GM12878 (cell line): ENCODE measurements around the gene SUSD5. TPM values are rescaled to one million over a fixed set of nuclear protein-coding genes. Genes with fewer than 3 reads are reported as not detected.

ENCODE experiments used
- ATAC-seq: fragments of 200-7000 bp; cut with Tn5 transposase; 3 replicates; pipeline ENCODE4 v1.9.1; 2020; ENCODE audit warnings: mild to moderate bottlenecking, moderate library complexity
- BruUV-seq: library from RNA; stranded (reverse); fragments of 400-500 nt; replicated peaks from 2 replicates; lab custom pipeline; 2021; lab: Mats Ljungman, UMichigan
- CTCF ChIA-PET: fragments of 300-600 bp; sonication (Branson Sonifier 250); formaldehyde crosslinking; extraction: SDS; loops from one replicate; lab custom pipeline; 2021; ENCODE audit warnings: inconsistent platforms; lab: Yijun Ruan, JAX
- POLR2A ChIA-PET: fragments of 350-600 bp; formaldehyde crosslinking; extraction: SDS; loops from one replicate; lab custom pipeline; 2021; ENCODE audit warnings: inconsistent platforms; lab: Charles Lee
- RAD21 ChIA-PET: fragments of 300-600 bp; sonication (Branson Sonifier 250); formaldehyde crosslinking; loops from one replicate; lab custom pipeline; 2023; ENCODE audit warnings: antibody characterized with exemption; ENCODE audit not compliant: unreplicated experiment; lab: Charles Lee
- SMC1A ChIA-PET: fragments of 300-600 bp; sonication (Branson Sonifier 250); formaldehyde crosslinking; loops from one replicate; lab custom pipeline; 2023; ENCODE audit not compliant: unreplicated experiment, uncharacterized antibody; lab: Charles Lee
- DNase-seq: peaks from one replicate; pipeline ENCODE4 v3.0.0-alpha.2; 2011; ENCODE audit warnings: low read depth, low spot score
- FAIRE-seq: peaks from 3 replicates; lab custom pipeline; 2011; peaks lifted over from hg19 to GRCh38; lab: Jason Lieb, UNC
- H2AFZ ChIP-seq: 2 replicates; pipeline ENCODE4 v1.6.0; 2011; ENCODE audit warnings: low read depth, low read length, control low read depth; ENCODE audit not compliant: control insufficient read depth
- H3K27ac ChIP-seq: 2 replicates; pipeline ENCODE4 v1.5.1; 2011; ENCODE audit warnings: control low read depth; ENCODE audit not compliant: control insufficient read depth, insufficient read depth
- H3K27me3 ChIP-seq, 2 experiments: replicated peaks in 1 of 2; 2 replicates each; pipeline versions ENCODE4 v1.6.0 to v1.6.1; 2011; ENCODE audit warnings: low read length in 1 of 2; ENCODE audit not compliant: control insufficient read depth in 2 of 2, insufficient read depth in 2 of 2
- H3K36me3 ChIP-seq, 2 experiments: 2 replicates each; pipeline ENCODE4 v1.5.1; 2011; ENCODE audit warnings: low read length in 1 of 2; ENCODE audit not compliant: control insufficient read depth in 2 of 2, insufficient read depth in 2 of 2
- H3K4me1 ChIP-seq: 2 replicates; pipeline ENCODE4 v1.6.1; 2011; ENCODE audit warnings: mild to moderate bottlenecking, low read length, moderate library complexity, mixed read lengths; ENCODE audit not compliant: control insufficient read depth, insufficient read depth
- H3K4me2 ChIP-seq: 2 replicates; pipeline ENCODE4 v1.6.0; 2011; ENCODE audit warnings: control low read depth; ENCODE audit not compliant: control insufficient read depth, insufficient read depth
- H3K4me3 ChIP-seq: fragments of 200-600 bp; sonication (generic); 2 replicates; pipeline ENCODE4 v1.5.1; 2016
- H3K79me2 ChIP-seq: 2 replicates; pipeline ENCODE4 v1.6.0; 2011; ENCODE audit warnings: low read length; ENCODE audit not compliant: control insufficient read depth, insufficient read depth
- H3K9ac ChIP-seq: 2 replicates; pipeline ENCODE4 v1.8.0; 2011; ENCODE audit warnings: low read length, control low read depth, mixed read lengths; ENCODE audit not compliant: control insufficient read depth, insufficient read depth
- H3K9me3 ChIP-seq: replicated peaks from 3 replicates; pipeline ENCODE4 v1.5.1; 2011; ENCODE audit warnings: mild to moderate bottlenecking, low read length; ENCODE audit not compliant: control insufficient read depth, insufficient read depth
- H4K20me1 ChIP-seq: 2 replicates; pipeline ENCODE4 v1.6.0; 2011; ENCODE audit not compliant: control insufficient read depth, insufficient read depth
- ESRRA ChIP-seq: IDR thresholded peaks from 2 replicates; pipeline ENCODE4 v1.6.1; 2012; ENCODE audit warnings: mild to moderate bottlenecking, low read length, improper control_type of control experiment
- NFYA ChIP-seq: IDR thresholded peaks from 2 replicates; pipeline ENCODE4 v1.6.1; 2011; ENCODE audit warnings: low read depth, mild to moderate bottlenecking, low read length, improper control_type of control experiment, borderline replicate concordance
- POLR2AphosphoS2 ChIP-seq: IDR thresholded peaks from 2 replicates; pipeline ENCODE4 v1.6.1; 2011; ENCODE audit warnings: low read depth, mild to moderate bottlenecking, low read length, improper control_type of control experiment, moderate library complexity
- SMC3 ChIP-seq: IDR thresholded peaks from 2 replicates; pipeline ENCODE4 v1.6.1; 2011; ENCODE audit warnings: low read length, improper control_type of control experiment, borderline replicate concordance
- STAT3 ChIP-seq: IDR thresholded peaks from 2 replicates; pipeline ENCODE4 v1.6.1; 2011; ENCODE audit warnings: low read depth, low read length, improper control_type of control experiment
- TAF1 ChIP-seq: IDR thresholded peaks from 2 replicates; pipeline ENCODE4 v1.6.1; 2011; ENCODE audit warnings: mild to moderate bottlenecking, low read depth, low read length, borderline replicate concordance
- TCF12 ChIP-seq: IDR thresholded peaks from 2 replicates; pipeline ENCODE4 v1.6.1; 2011; ENCODE audit warnings: low read depth, mild to moderate bottlenecking, low read length
- YY1 ChIP-seq: IDR thresholded peaks from 2 replicates; pipeline ENCODE4 v1.6.1; 2011; ENCODE audit warnings: low read depth, mild to moderate bottlenecking, low read length
- WGBS: methylation state at CpG from one replicate; pipeline ENCODE4 v1.1.6; 2016; ENCODE audit warnings: low lambda C conversion rate; ENCODE audit not compliant: insufficient replicate concordance, insufficient coverage; ENCODE audit errors: missing lambda C conversion rate; 5-methylcytosine and 5-hydroxymethylcytosine counted together
- in situ Hi-C: fragments of 300-500 bp; cut with MboI; formaldehyde crosslinking; loops from 9 replicates; pipeline ENCODE4 v1.14.3; 2018; ENCODE audit warnings: mixed read lengths
- intact Hi-C: fragments of 100-400 bp; cut with micrococcal nuclease; formaldehyde crosslinking; loops from one replicate; pipeline ENCODE4 v1.14.2; 2022; ENCODE audit not compliant: unreplicated experiment
- polyA plus RNA-seq, 11 experiments: library from polyadenylated mRNA; depleted of rRNA in 4 of 11; unstranded in 6 of 11; stranded (reverse) in 5 of 11; fragments of >200 nt; fragmentation: Nextera tagmentation in 4 of 11; fragmentation: Illumina TruSeq in 1 of 11; extraction: Ambion mirVana in 4 of 11; extraction: Trizol in 1 of 11; gene quantifications; 1 replicate in 1 of 11; 2 replicates in 10 of 11; pipeline versions ENCODE4 v1.2.1 to v1.2.3, GENCODE V29; 2011 to 2016; ENCODE audit warnings: inconsistent platforms in 2 of 11, missing spikeins in 2 of 11, low read depth in 1 of 11
- total RNA-seq, 4 experiments: library from RNA; depleted of rRNA in 3 of 4; stranded (reverse); fragments of >200 nt in 3 of 4; fragmentation: Illumina TruSeq in 1 of 4; extraction: Trizol in 1 of 4; gene quantifications; 2 replicates each; pipeline versions ENCODE4 v1.2.1 to v1.2.3, GENCODE V29; 2013 to 2021
- TF ChIP-seq, protein P1 (sequence below): fragments of 450-650 bp; IDR thresholded peaks from 2 replicates; pipeline ENCODE4 v1.6.1; 2016; ENCODE audit warnings: mild to moderate bottlenecking
- TF ChIP-seq, protein P2 (sequence below): fragments of 450-650 bp; IDR thresholded peaks from 2 replicates; pipeline ENCODE4 v1.6.1; 2017; ENCODE audit warnings: low read depth, mild to moderate bottlenecking, moderate library complexity
- TF ChIP-seq, protein P3 (sequence below): fragments of 450-650 bp; IDR thresholded peaks from 2 replicates; pipeline ENCODE4 v1.6.1; 2017; ENCODE audit warnings: borderline replicate concordance
- TF ChIP-seq, protein P4 (sequence below): IDR thresholded peaks from 2 replicates; pipeline ENCODE4 v1.6.1; 2012; ENCODE audit warnings: low read depth, low read length, improper control_type of control experiment

SUSD5 gene
- total and polyA plus RNA-seq, 10 of the 15 experiments (the other 5 are each of a cell fraction or from before 2014, with no cell fraction given), result 0.01 to 0.05 (median 0.03) TPM; not detected in 4

DNA sequence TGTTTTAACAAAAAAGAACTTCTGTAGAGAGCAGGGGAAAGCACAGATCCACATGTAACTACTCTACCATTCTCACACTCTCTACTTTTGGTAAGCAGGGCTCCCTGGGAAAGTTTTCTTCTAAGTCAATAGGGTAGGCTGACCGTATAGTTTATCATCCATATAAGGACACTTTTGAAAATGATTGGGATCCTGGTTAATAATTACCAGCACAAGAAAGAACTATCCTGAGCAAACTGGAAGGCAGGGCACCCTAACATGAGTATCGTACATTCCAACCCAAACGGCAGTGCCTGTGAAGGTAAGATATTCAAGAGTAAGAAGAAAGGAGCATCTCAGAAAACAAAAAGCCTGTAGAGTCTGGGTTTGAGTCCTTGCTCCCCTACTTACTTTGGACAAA is 22.1 kb downstream of the SUSD5 start:
- DNase-seq, result no peak
- Histone ChIP-seq H3K9me3 (no peaks in the 10 kb centered on the region), H3K79me2 (no peaks in the 10 kb centered on the region), H3K4me3 (no peak overlapping the region), H3K4me1 (no peaks in the 10 kb centered on the region), H3K9ac (no peak overlapping the region), H2AFZ (no peak overlapping the region), H4K20me1 (no peaks in the 10 kb centered on the region), H3K36me3 (no peaks in the 10 kb centered on the region), H3K4me2 (no peak overlapping the region), H3K27me3 (no peaks in the 10 kb centered on the region), H3K27ac (no peak overlapping the region)
- BruUV-seq, result no TSS peak
- TF ChIP-seq, protein P1, sequence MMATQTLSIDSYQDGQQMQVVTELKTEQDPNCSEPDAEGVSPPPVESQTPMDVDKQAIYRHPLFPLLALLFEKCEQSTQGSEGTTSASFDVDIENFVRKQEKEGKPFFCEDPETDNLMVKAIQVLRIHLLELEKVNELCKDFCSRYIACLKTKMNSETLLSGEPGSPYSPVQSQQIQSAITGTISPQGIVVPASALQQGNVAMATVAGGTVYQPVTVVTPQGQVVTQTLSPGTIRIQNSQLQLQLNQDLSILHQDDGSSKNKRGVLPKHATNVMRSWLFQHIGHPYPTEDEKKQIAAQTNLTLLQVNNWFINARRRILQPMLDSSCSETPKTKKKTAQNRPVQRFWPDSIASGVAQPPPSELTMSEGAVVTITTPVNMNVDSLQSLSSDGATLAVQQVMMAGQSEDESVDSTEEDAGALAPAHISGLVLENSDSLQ, result no peak
- TF ChIP-seq ESRRA (no peak), STAT3 (no peak), TCF12 (no peak), NFYA (no peak), YY1 (no peak), POLR2AphosphoS2 (no peak), SMC3 (no peak), TAF1 (no peak)
- TF ChIP-seq, protein P2, sequence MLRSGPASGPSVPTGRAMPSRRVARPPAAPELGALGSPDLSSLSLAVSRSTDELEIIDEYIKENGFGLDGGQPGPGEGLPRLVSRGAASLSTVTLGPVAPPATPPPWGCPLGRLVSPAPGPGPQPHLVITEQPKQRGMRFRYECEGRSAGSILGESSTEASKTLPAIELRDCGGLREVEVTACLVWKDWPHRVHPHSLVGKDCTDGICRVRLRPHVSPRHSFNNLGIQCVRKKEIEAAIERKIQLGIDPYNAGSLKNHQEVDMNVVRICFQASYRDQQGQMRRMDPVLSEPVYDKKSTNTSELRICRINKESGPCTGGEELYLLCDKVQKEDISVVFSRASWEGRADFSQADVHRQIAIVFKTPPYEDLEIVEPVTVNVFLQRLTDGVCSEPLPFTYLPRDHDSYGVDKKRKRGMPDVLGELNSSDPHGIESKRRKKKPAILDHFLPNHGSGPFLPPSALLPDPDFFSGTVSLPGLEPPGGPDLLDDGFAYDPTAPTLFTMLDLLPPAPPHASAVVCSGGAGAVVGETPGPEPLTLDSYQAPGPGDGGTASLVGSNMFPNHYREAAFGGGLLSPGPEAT, result no peak
- TF ChIP-seq, protein P3, sequence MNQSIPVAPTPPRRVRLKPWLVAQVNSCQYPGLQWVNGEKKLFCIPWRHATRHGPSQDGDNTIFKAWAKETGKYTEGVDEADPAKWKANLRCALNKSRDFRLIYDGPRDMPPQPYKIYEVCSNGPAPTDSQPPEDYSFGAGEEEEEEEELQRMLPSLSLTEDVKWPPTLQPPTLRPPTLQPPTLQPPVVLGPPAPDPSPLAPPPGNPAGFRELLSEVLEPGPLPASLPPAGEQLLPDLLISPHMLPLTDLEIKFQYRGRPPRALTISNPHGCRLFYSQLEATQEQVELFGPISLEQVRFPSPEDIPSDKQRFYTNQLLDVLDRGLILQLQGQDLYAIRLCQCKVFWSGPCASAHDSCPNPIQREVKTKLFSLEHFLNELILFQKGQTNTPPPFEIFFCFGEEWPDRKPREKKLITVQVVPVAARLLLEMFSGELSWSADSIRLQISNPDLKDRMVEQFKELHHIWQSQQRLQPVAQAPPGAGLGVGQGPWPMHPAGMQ, result no peak
- TF ChIP-seq, protein P4, sequence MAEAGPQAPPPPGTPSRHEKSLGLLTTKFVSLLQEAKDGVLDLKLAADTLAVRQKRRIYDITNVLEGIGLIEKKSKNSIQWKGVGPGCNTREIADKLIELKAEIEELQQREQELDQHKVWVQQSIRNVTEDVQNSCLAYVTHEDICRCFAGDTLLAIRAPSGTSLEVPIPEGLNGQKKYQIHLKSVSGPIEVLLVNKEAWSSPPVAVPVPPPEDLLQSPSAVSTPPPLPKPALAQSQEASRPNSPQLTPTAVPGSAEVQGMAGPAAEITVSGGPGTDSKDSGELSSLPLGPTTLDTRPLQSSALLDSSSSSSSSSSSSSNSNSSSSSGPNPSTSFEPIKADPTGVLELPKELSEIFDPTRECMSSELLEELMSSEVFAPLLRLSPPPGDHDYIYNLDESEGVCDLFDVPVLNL, result no peak
- 70% methylated on average over 3 of the region's 3 CpGs for WGBS
- POLR2A ChIA-PET, result no interaction called here
- no peak for ATAC-seq
- SMC1A ChIA-PET, result no interaction called here
- no peak for FAIRE-seq
- intact Hi-C loops (no loop called here), in situ Hi-C loops (no loop called here)
- RAD21 ChIA-PET, result no interaction called here
- CTCF ChIA-PET, result interaction anchor here (0.6 to 2.1 kb wide), 2 partner anchors 66 to 820 kb away, joined by 4 to 5 read pairs; no protein-coding TSS in a partner anchor
